NCI-H1092 treated with DMSO at 0.1 percent for 48 hours (cell line): ENCODE results near the gene LOC128125822.

Experiments used
- DNase-seq: peaks from one replicate; lab custom pipeline; 2025; lab: John Stamatoyannopoulos, UW

LOC128125822 gene

GRCh38 chr6:63556369-63556768 is 15.9 kb upstream of the LOC128125822 start:
- no peak for DNase-seq

DNA sequence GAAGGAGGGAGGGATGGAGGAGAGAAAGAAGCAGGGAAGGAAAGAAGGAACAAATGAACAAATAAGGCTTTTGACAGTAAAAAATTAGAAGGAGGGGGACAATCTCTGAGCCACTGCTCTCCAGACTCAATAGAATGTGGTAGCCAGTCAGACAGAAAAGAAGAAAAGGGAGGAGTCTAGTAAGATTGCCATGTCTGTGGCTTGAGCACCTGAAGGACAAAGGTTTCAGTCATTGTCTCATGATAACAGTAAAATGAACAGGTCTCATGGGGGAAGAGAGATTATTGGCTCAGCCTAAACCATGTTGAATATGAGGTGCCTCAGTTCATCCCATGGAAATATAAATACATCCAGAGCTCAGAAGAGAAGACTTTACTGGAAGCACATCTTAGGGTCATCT is 14.0 kb upstream of the LOC128125822 start:
- no peak for DNase-seq

GRCh38 chr6:63560801-63561287 is 11.4 kb upstream of the LOC128125822 start:
- DNase-seq = no peak

GRCh38 chr6:63561288-63561687 is 11.0 kb upstream of the LOC128125822 start:
- no peak for DNase-seq

DNA sequence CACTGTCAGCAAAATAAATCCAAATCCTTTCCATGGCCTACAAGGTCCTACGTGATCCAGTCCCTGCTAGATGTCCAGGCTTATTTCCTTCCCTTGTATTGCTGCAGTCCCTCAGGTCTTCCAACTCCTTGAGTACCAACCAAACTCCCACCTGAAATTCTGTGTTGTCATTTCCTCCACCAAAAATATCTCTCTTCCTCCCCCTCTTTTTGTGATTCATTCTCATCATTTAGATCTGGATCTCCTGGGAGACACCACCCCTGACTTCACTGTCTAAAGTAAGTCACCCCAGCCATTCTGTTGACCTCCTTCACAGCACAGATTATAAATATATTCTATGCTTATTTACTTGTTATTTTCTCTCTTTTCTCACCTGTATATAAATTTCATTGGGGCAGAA is 9.0 kb upstream of the LOC128125822 start:
- DNase-seq = no peak

DNA sequence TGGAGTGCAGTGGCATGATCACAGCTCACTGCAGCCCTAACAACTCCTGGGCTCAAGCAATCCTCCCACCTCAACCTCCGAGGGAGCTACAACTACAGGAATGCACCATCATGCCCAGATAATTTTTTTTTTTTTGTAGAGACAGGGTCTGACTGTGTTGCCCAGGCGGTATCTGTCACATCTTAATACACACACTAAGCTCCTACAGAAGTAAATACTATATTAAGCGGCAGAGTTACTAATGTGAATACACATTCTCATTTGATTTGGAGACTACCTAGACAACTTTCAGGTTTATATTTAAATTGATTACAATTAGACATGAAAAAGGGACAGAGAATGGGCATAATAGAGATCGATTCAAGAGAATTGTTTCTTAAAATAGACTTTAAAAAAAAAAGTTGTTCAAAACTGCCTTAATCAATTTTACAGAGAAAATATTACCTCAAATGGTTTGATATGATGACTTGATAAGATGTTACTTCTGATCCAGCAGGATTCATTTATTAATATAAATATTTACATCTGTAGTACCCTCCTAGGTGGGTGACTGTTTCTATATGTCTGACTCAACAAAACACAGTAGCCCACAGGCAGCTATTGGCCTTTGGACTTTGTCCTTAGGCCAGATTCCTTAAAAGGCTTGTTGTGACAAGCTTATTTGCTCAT is 7.1 kb upstream of the LOC128125822 start:
- DNase-seq = no peak

- no peak for DNase-seq
These were observed 6.3 kb upstream of the LOC128125822 start for GRCh38 chr6:63565727-63566596.

GRCh38 chr6:63567966-63568365 is 4.3 kb upstream of the LOC128125822 start:
- DNase-seq = no peak

DNA sequence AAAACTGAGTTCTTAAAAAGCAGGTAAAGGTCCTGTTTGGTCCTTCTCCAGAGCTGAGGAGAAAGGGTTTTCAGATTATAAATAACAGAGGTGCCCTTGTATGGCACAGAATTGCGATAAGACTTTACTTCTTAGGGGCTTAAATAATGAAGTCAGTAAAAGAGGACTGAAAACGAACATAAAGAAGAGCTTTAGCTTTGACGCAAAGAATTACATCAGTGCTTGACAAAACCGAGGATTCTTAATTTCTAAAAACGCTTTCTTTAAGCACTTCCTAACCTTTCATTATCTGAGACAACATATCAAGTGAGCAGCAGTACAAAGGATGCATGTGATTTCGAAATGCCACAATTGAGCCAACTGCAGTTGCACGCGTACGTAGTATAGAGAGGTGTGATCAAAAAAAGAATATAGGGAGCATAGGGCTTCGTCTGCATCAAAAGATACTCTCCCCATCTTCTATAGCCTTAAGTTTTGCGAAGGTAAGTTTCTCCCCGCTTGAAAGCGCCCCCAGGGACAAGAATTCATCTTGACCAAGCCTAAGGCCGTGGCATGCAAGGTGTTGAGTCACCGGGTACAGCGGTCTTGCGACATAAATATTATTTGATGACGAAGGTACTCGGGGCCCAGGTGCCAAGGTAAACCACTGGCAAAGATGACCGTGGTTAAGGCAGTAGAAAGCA is 778 bp upstream of the LOC128125822 start:
- DNase-seq = no peak

- no peak for DNase-seq
These were observed 431 bp downstream of the LOC128125822 start for GRCh38 chr6:63572747-63573075.

GRCh38 chr6:63573076-63573898 is 1.0 kb downstream of the LOC128125822 start:
- peak; percentile 17 for DNase-seq

- DNase-seq = no peak
These were observed 1.7 kb downstream of the LOC128125822 start for GRCh38 chr6:63573899-63574553.

GRCh38 chr6:63574554-63574900 is 2.2 kb downstream of the LOC128125822 start:
- DNase-seq = no peak

GRCh38 chr6:63576147-63576772 is 4.0 kb downstream of the LOC128125822 start:
- DNase-seq = no peak

DNA sequence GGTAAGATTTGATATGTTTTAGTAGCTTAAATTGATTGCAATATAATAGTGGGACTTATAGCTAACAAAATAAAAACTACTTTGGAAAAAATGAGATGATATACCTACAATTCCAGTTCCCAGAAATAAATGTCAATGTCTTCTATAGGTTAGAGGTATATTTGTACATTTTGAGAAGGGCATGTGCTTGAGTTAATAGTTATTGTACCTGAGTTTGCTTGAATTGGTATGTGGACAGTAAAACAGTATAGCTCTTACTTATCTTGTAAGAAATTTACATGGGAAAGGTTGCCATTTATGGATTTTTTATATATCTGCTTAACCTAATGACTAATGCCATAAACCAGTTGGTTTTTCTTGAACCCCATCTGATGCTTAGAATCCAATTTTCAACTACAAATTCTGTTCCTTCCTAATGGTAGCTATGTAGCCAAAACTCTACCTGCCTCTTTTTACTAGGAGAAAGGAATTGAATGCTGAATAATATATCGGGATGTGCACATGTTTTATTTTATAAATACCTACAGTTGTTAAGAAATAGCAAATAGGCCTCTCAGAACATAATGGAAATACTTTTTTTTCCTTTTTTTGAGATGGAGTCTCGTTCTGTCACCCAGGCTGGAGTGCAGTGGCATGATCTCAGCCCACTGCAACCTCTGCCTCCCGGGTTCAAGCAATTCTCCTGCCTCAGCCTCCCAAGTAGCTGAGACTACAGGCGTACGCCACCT is 4.9 kb downstream of the LOC128125822 start:
- DNase-seq = no peak

- DNase-seq = no peak
These were observed 6.5 kb downstream of the LOC128125822 start for GRCh38 chr6:63578757-63579156.

GRCh38 chr6:63579937-63580703 is 7.8 kb downstream of the LOC128125822 start:
- no peak for DNase-seq

GRCh38 chr6:63580704-63580961 is 8.4 kb downstream of the LOC128125822 start:
- no peak for DNase-seq

- no peak for DNase-seq
These were observed 9.2 kb downstream of the LOC128125822 start for GRCh38 chr6:63581355-63582013.
